HCT116 (cell line): ENCODE measurements around the gene SERPINE3. TPM values are rescaled to one million over a fixed set of nuclear protein-coding genes. Genes with fewer than 3 reads are reported as not detected.

Experiments
- ATAC-seq: fragments of 200-7000 bp; cut with Tn5 transposase; 2 replicates; pipeline ENCODE4 v1.9.1; 2020; ENCODE audit warnings: mild to moderate bottlenecking, moderate library complexity
- BruUV-seq: library from RNA; stranded (reverse); fragments of 400-500 nt; replicated peaks from 2 replicates; lab custom pipeline; 2021; lab: Mats Ljungman, UMichigan
- CTCF ChIA-PET: fragments of 300-600 bp; sonication (Branson Sonifier 250); formaldehyde crosslinking; loops from one replicate; lab custom pipeline; 2021; ENCODE audit warnings: antibody characterized with exemption; lab: Charles Lee
- POLR2A ChIA-PET: fragments of 300-600, 350-600 bp; sonication (Branson Sonifier 250); formaldehyde crosslinking; loops from one replicate; lab custom pipeline; 2021; ENCODE audit warnings: antibody characterized with exemption; lab: Charles Lee
- RAD21 ChIA-PET, 2 experiments: fragments of 300-600 bp; sonication (Branson Sonifier 250); formaldehyde crosslinking; loops; one replicate each; lab custom pipeline; 2023; ENCODE audit warnings: low total read pairs in 2 of 2; ENCODE audit not compliant: uncharacterized antibody in 2 of 2, unreplicated experiment in 2 of 2, low non-redundant PET in 1 of 2; lab: Charles Lee
- DNase-seq: peaks from one replicate; pipeline ENCODE4 v3.0.0-alpha.2; 2010; ENCODE audit warnings: low read depth, low spot score
- H2AFZ ChIP-seq: fragments of 200-600 bp; shearing (Covaris generic), sonication (generic); 2 replicates; pipeline ENCODE4 v1.6.1; 2017; ENCODE audit warnings: low read depth, mixed run types, mixed read lengths, antibody characterized with exemption, low read length; ENCODE audit not compliant: poor library complexity, severe bottlenecking
- H3K27ac ChIP-seq: 2 replicates; pipeline ENCODE4 v1.5.1; 2012; ENCODE audit warnings: low read depth, low read length
- H3K27me3 ChIP-seq: fragments of 200-600 bp; sonication (generic); 2 replicates; pipeline ENCODE4 v1.6.1; 2016; ENCODE audit warnings: mixed run types, low read length, mixed read lengths; ENCODE audit not compliant: insufficient read depth
- H3K36me3 ChIP-seq, 2 experiments: fragments of 200-500 bp in 1 of 2; fragments of 200-600 bp in 1 of 2; sonication (Bioruptor generic) in 1 of 2; sonication (generic) in 1 of 2; 2 replicates each; pipeline versions ENCODE4 v1.5.1 to v1.6.1; 2014 to 2016; ENCODE audit warnings: low read length in 2 of 2, inconsistent platforms in 1 of 2, mixed read lengths in 1 of 2, mixed run types in 1 of 2; ENCODE audit not compliant: insufficient read depth in 2 of 2, control insufficient read depth in 1 of 2
- H3K4me1 ChIP-seq, 2 experiments: fragments of 200-600 bp in 1 of 2; sonication (generic) in 1 of 2; 2 replicates each; pipeline versions ENCODE4 v1.5.1 to v1.6.1; 2012 to 2017; ENCODE audit warnings: low read length in 2 of 2, inconsistent platforms in 1 of 2, mild to moderate bottlenecking in 1 of 2, mixed read lengths in 1 of 2, mixed run types in 1 of 2, moderate library complexity in 1 of 2; ENCODE audit not compliant: insufficient read depth in 2 of 2, control insufficient read depth in 1 of 2
- H3K4me2 ChIP-seq: fragments of 200-600 bp; sonication (generic); 2 replicates; pipeline ENCODE4 v1.6.1; 2017; ENCODE audit warnings: mixed run types, low read length, mixed read lengths
- H3K4me3 ChIP-seq, 2 experiments: fragments of 200-600 bp in 1 of 2; sonication (generic) in 1 of 2; replicated peaks in 1 of 2; 2 replicates each; pipeline ENCODE4 v1.5.1; 2011 to 2016; ENCODE audit warnings: low read length in 2 of 2, control low read depth in 1 of 2, low read depth in 1 of 2, mild to moderate bottlenecking in 1 of 2, mixed read lengths in 1 of 2, mixed run types in 1 of 2
- H3K79me2 ChIP-seq: fragments of 200-600 bp; sonication (generic); 2 replicates; pipeline ENCODE4 v1.6.1; 2017; ENCODE audit warnings: mild to moderate bottlenecking, mixed run types, low read length, moderate library complexity, mixed read lengths; ENCODE audit not compliant: insufficient read depth
- H3K9ac ChIP-seq: fragments of 200-600 bp; sonication (generic); 2 replicates; pipeline ENCODE4 v1.6.1; 2016; ENCODE audit warnings: low read length, mixed read lengths
- H3K9me2 ChIP-seq: fragments of 200-600 bp; sonication (generic), shearing (Covaris generic); 2 replicates; pipeline ENCODE4 v1.6.1; 2017; ENCODE audit warnings: mixed run types, mild to moderate bottlenecking, moderate library complexity; ENCODE audit not compliant: insufficient read depth
- H3K9me3 ChIP-seq, 2 experiments: fragments of 200-500 bp in 1 of 2; fragments of 200-600 bp in 1 of 2; sonication (Bioruptor generic) in 1 of 2; sonication (generic) in 1 of 2; 2 replicates each; pipeline ENCODE4 v1.6.1; 2014 to 2017; ENCODE audit warnings: low read length in 2 of 2, mixed read lengths in 2 of 2, inconsistent platforms in 1 of 2, low read depth in 1 of 2, mild to moderate bottlenecking in 1 of 2, mixed run types in 1 of 2, moderate library complexity in 1 of 2; ENCODE audit not compliant: control insufficient read depth in 1 of 2, insufficient read depth in 1 of 2
- H4K20me1 ChIP-seq: fragments of 200-600 bp; sonication (generic), shearing (Covaris generic); 2 replicates; pipeline ENCODE4 v1.6.1; 2017; ENCODE audit warnings: mixed run types, mild to moderate bottlenecking, moderate library complexity; ENCODE audit not compliant: insufficient read depth
- CEBPB ChIP-seq: IDR thresholded peaks from 2 replicates; pipeline ENCODE4 v1.6.1; 2012; ENCODE audit warnings: low read depth
- EGR1 ChIP-seq: IDR thresholded peaks from 2 replicates; pipeline ENCODE4 v1.6.1; 2012; ENCODE audit warnings: low read depth
- FOSL1 ChIP-seq: IDR thresholded peaks from 2 replicates; pipeline ENCODE4 v1.6.1; 2012; ENCODE audit warnings: low read depth
- JUND ChIP-seq: IDR thresholded peaks from 2 replicates; pipeline ENCODE4 v1.6.1; 2012
- RAD21 ChIP-seq: IDR thresholded peaks from 2 replicates; pipeline ENCODE4 v1.6.1; 2012; ENCODE audit warnings: low read depth, mild to moderate bottlenecking
- REST ChIP-seq: IDR thresholded peaks from 2 replicates; pipeline ENCODE4 v1.6.1; 2012; ENCODE audit warnings: low read depth
- SIN3A ChIP-seq: IDR thresholded peaks from 2 replicates; pipeline ENCODE4 v1.6.1; 2012; ENCODE audit warnings: low read depth
- ZNF274 ChIP-seq: fragments of 200-500 bp; sonication (Bioruptor generic); IDR thresholded peaks from 2 replicates; pipeline ENCODE4 v1.6.1; 2014; ENCODE audit warnings: mild to moderate bottlenecking, low read depth, low read length, inconsistent platforms
- intact Hi-C: fragments of 100-400 bp; cut with micrococcal nuclease; formaldehyde crosslinking; loops from 2 replicates; pipeline ENCODE4 v1.10.0; 2022
- total RNA-seq: library from RNA; stranded (reverse); gene quantifications from one replicate; pipeline ENCODE4 v1.2.1, GENCODE V29; 2021; ENCODE audit not compliant: unreplicated experiment
- TF ChIP-seq, protein P1 (sequence below): IDR thresholded peaks from 2 replicates; pipeline ENCODE4 v1.6.1; 2012

Gene SERPINE3
- total RNA-seq, 1 experiment from 2014 or later, result not detected

- Histone ChIP-seq H2AFZ (no peak overlapping the region), H3K27ac (no peak overlapping the region), H3K27me3 (no peaks in the 10 kb centered on the region), H3K4me2 (no peak overlapping the region), H3K9me2 (no peaks in the 10 kb centered on the region), H3K4me1 (no peaks in the 10 kb centered on the region), H3K79me2 (no peaks in the 10 kb centered on the region), H3K36me3 (no peaks in the 10 kb centered on the region)
- ATAC-seq (no peak), DNase-seq (no peak)
- TF ChIP-seq FOSL1, result no peak
- TF ChIP-seq SIN3A, result no peak
- TF ChIP-seq REST, result no peak
- TF ChIP-seq, protein P1, sequence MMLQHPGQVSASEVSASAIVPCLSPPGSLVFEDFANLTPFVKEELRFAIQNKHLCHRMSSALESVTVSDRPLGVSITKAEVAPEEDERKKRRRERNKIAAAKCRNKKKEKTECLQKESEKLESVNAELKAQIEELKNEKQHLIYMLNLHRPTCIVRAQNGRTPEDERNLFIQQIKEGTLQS, result no peak
- TF ChIP-seq EGR1, result no peak
- no peak for TF ChIP-seq CEBPB
- no peak for TF ChIP-seq RAD21
- TF ChIP-seq ZNF274, result no peak
- TF ChIP-seq JUND, result no peak
- TF ChIP-seq, all 23 proteins: peak for 0
- no TSS peak for BruUV-seq
- H4K20me1 ChIP-seq, result no peaks in the 10 kb centered on the region
- intact Hi-C loops, result no loop called here
- RAD21 ChIA-PET, result no interaction called here
- H3K4me3 ChIP-seq, result no peak overlapping the region
- POLR2A ChIA-PET, result interaction anchor here (0.6 kb wide), 1 partner anchor 778 kb away, joined by 3 read pairs; no protein-coding TSS in a partner anchor
- H3K9me3 ChIP-seq, result no peaks in the 10 kb centered on the region
- CTCF ChIA-PET, result no interaction called here
- H3K9ac ChIP-seq, result no peak overlapping the region
Observed at GRCh38 chr13:51331354-51331861, 8.1 kb upstream of the SERPINE3 start.
